ENCODE measurements around the gene PUM2.
"Not testable (repeated sequence)": the region's sequence is repeated elsewhere in the genome, so short reads cannot be mapped to it uniquely, and the experiment has no call there.

PUM2 gene

GRCh38 chr2:20382965-20383810 lies 32.5 kb upstream of the PUM2 start:
- no peaks in the 10 kb centered on the region for H3K27me3 ChIP-seq (ENCODE audit: control insufficient read depth, insufficient read depth, low read length)
- H3K9me3 ChIP-seq (ENCODE audit: control insufficient read depth, insufficient read depth, low read length), result no peaks in the 10 kb centered on the region
- no peak overlapping the region for H3K4me3 ChIP-seq (ENCODE audit: low read depth, low read length)
- H3K4me1 ChIP-seq (ENCODE audit: control insufficient read depth, insufficient read depth, low read length), result no peaks in the 10 kb centered on the region
- H3K9ac ChIP-seq (ENCODE audit: low read depth, low read length), result no peak overlapping the region
- H3K36me3 ChIP-seq (ENCODE audit: control insufficient read depth, insufficient read depth, low read length), result no peaks in the 10 kb centered on the region

GRCh38 chr2:20381457-20381856 lies 30.8 kb upstream of the PUM2 start:
- H3K9ac ChIP-seq (ENCODE audit: low read depth, low read length), result no peak overlapping the region
- H3K4me1 ChIP-seq (ENCODE audit: control insufficient read depth, insufficient read depth, low read length), result no peaks in the 10 kb centered on the region
- H3K4me3 ChIP-seq (ENCODE audit: low read depth, low read length), result no peak overlapping the region
- no peaks in the 10 kb centered on the region for H3K36me3 ChIP-seq (ENCODE audit: control insufficient read depth, insufficient read depth, low read length)
- no peaks in the 10 kb centered on the region for H3K27me3 ChIP-seq (ENCODE audit: control insufficient read depth, insufficient read depth, low read length)
- no peaks in the 10 kb centered on the region for H3K9me3 ChIP-seq (ENCODE audit: control insufficient read depth, insufficient read depth, low read length)

GRCh38 chr2:20378891-20379519 lies 28.4 kb upstream of the PUM2 start:
- H3K9me3 ChIP-seq (ENCODE audit: control insufficient read depth, insufficient read depth, low read length), result no peaks in the 10 kb centered on the region
- H3K36me3 ChIP-seq (ENCODE audit: control insufficient read depth, insufficient read depth, low read length), result no peaks in the 10 kb centered on the region
- H3K4me1 ChIP-seq (ENCODE audit: control insufficient read depth, insufficient read depth, low read length), result no peaks in the 10 kb centered on the region
- no peak overlapping the region for H3K9ac ChIP-seq (ENCODE audit: low read depth, low read length)
- no peaks in the 10 kb centered on the region for H3K27me3 ChIP-seq (ENCODE audit: control insufficient read depth, insufficient read depth, low read length)
- H3K4me3 ChIP-seq (ENCODE audit: low read depth, low read length), result no peak overlapping the region

GRCh38 chr2:20378341-20378740 lies 27.7 kb upstream of the PUM2 start:
- Histone ChIP-seq H3K9me3 (ENCODE audit: control insufficient read depth, insufficient read depth, low read length) (no peaks in the 10 kb centered on the region), H3K9ac (ENCODE audit: low read depth, low read length) (no peak overlapping the region), H3K4me3 (ENCODE audit: low read depth, low read length) (no peak overlapping the region), H3K4me1 (ENCODE audit: control insufficient read depth, insufficient read depth, low read length) (no peaks in the 10 kb centered on the region), H3K27me3 (ENCODE audit: control insufficient read depth, insufficient read depth, low read length) (no peaks in the 10 kb centered on the region), H3K36me3 (ENCODE audit: control insufficient read depth, insufficient read depth, low read length) (no peaks in the 10 kb centered on the region)

GRCh38 chr2:20377741-20378140 lies 27.1 kb upstream of the PUM2 start:
- Histone ChIP-seq H3K36me3 (ENCODE audit: control insufficient read depth, insufficient read depth, low read length) (no peaks in the 10 kb centered on the region), H3K9ac (ENCODE audit: low read depth, low read length) (no peak overlapping the region), H3K4me3 (ENCODE audit: low read depth, low read length) (no peak overlapping the region), H3K4me1 (ENCODE audit: control insufficient read depth, insufficient read depth, low read length) (no peaks in the 10 kb centered on the region), H3K27me3 (ENCODE audit: control insufficient read depth, insufficient read depth, low read length) (no peaks in the 10 kb centered on the region), H3K9me3 (ENCODE audit: control insufficient read depth, insufficient read depth, low read length) (no peaks in the 10 kb centered on the region)

- not testable (repeated sequence) for H3K9ac ChIP-seq (ENCODE audit: low read depth, low read length); H3K36me3 ChIP-seq (ENCODE audit: control insufficient read depth, insufficient read depth, low read length); H3K4me3 ChIP-seq (ENCODE audit: low read depth, low read length); H3K9me3 ChIP-seq (ENCODE audit: control insufficient read depth, insufficient read depth, low read length); H3K27me3 ChIP-seq (ENCODE audit: control insufficient read depth, insufficient read depth, low read length); H3K4me1 ChIP-seq (ENCODE audit: control insufficient read depth, insufficient read depth, low read length)
Observed at GRCh38 chr2:20374982-20375381, 24.3 kb upstream of the PUM2 start.

GRCh38 chr2:20372896-20373640 lies 22.4 kb upstream of the PUM2 start:
- Histone ChIP-seq H3K27me3 (ENCODE audit: control insufficient read depth, insufficient read depth, low read length) (no peaks in the 10 kb centered on the region), H3K9ac (ENCODE audit: low read depth, low read length) (no peak overlapping the region), H3K36me3 (ENCODE audit: control insufficient read depth, insufficient read depth, low read length) (no peaks in the 10 kb centered on the region), H3K4me3 (ENCODE audit: low read depth, low read length) (no peak overlapping the region), H3K4me1 (ENCODE audit: control insufficient read depth, insufficient read depth, low read length) (no peaks in the 10 kb centered on the region), H3K9me3 (ENCODE audit: control insufficient read depth, insufficient read depth, low read length) (no peaks in the 10 kb centered on the region)

- H3K9ac ChIP-seq (ENCODE audit: low read depth, low read length), result no peak overlapping the region
- H3K4me3 ChIP-seq (ENCODE audit: low read depth, low read length), result no peak overlapping the region
- no peaks in the 10 kb centered on the region for H3K4me1 ChIP-seq (ENCODE audit: control insufficient read depth, insufficient read depth, low read length)
- no peaks in the 10 kb centered on the region for H3K27me3 ChIP-seq (ENCODE audit: control insufficient read depth, insufficient read depth, low read length)
- H3K9me3 ChIP-seq (ENCODE audit: control insufficient read depth, insufficient read depth, low read length), result peaks cover 3% of the 10 kb centered on the region
- no peaks in the 10 kb centered on the region for H3K36me3 ChIP-seq (ENCODE audit: control insufficient read depth, insufficient read depth, low read length)
Observed at GRCh38 chr2:20371323-20372025, 20.8 kb upstream of the PUM2 start.

- H3K9ac ChIP-seq (ENCODE audit: low read depth, low read length), result no peak overlapping the region
- no peaks in the 10 kb centered on the region for H3K27me3 ChIP-seq (ENCODE audit: control insufficient read depth, insufficient read depth, low read length)
- H3K4me1 ChIP-seq (ENCODE audit: control insufficient read depth, insufficient read depth, low read length), result no peaks in the 10 kb centered on the region
- H3K4me3 ChIP-seq (ENCODE audit: low read depth, low read length), result no peak overlapping the region
- no peaks in the 10 kb centered on the region for H3K36me3 ChIP-seq (ENCODE audit: control insufficient read depth, insufficient read depth, low read length)
- peaks cover 3% of the 10 kb centered on the region for H3K9me3 ChIP-seq (ENCODE audit: control insufficient read depth, insufficient read depth, low read length)
Observed at GRCh38 chr2:20370191-20370590, 19.5 kb upstream of the PUM2 start.

- Histone ChIP-seq H3K9me3 (ENCODE audit: control insufficient read depth, insufficient read depth, low read length) (peaks cover 3% of the 10 kb centered on the region), H3K9ac (ENCODE audit: low read depth, low read length) (no peak overlapping the region), H3K4me3 (ENCODE audit: low read depth, low read length) (no peak overlapping the region), H3K4me1 (ENCODE audit: control insufficient read depth, insufficient read depth, low read length) (no peaks in the 10 kb centered on the region), H3K36me3 (ENCODE audit: control insufficient read depth, insufficient read depth, low read length) (no peaks in the 10 kb centered on the region), H3K27me3 (ENCODE audit: control insufficient read depth, insufficient read depth, low read length) (no peaks in the 10 kb centered on the region)
Observed at GRCh38 chr2:20369366-20369765, 18.7 kb upstream of the PUM2 start.

GRCh38 chr2:20368706-20369105 lies 18.1 kb upstream of the PUM2 start:
- Histone ChIP-seq H3K9me3 (ENCODE audit: control insufficient read depth, insufficient read depth, low read length) (peaks cover 3% of the 10 kb centered on the region), H3K9ac (ENCODE audit: low read depth, low read length) (no peak overlapping the region), H3K4me1 (ENCODE audit: control insufficient read depth, insufficient read depth, low read length) (no peaks in the 10 kb centered on the region), H3K36me3 (ENCODE audit: control insufficient read depth, insufficient read depth, low read length) (no peaks in the 10 kb centered on the region), H3K27me3 (ENCODE audit: control insufficient read depth, insufficient read depth, low read length) (no peaks in the 10 kb centered on the region), H3K4me3 (ENCODE audit: low read depth, low read length) (no peak overlapping the region)

Measured in iPS-15b (cell line).